ENCODE measurements around the gene CD9.

Gene CD9

GRCh38 chr12:6222078-6222654, 22.0 kb downstream of the CD9 start:
- DNase-seq, result no peak

DNA sequence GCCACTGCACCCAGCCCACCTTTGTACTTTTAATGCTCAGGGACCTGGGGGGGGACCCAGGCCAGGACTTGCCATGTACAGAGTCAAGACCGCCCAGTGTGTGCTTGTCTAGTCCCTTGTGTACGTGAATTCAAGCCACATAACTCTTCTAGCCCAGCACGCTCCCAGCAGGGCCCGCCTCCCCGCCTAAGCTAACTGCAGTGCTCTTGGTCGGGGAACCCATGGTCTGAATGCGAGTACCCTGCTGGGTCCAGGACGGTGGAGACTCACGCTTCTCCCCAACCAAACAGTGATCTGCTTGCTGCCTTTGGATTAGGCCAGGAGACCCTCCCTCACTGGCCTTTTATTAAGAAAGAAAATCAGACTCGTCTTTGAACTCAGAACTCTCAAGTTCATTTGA, 23.3 kb downstream of the CD9 start:
- DNase-seq, result no peak

DNA sequence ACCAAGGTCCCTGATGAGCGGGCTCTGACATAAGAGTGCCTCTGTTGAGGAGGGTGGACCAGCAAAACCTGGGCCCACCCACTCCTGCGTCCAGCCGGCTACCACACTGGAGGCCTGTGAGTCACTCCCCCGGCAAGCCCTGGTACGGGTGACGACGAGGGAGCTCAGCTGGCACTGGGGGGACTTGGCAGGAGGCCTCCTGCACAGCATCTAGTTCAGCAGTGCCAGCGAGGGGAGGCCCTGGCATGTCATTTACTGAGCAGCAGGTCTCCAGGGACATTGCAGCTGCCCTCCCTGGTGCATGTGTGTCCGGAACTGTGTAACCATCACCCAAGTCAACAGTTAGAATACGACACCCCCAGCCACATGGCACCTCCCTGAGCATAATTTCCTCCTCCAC, 24.4 kb downstream of the CD9 start:
- DNase-seq, result no peak

DNA sequence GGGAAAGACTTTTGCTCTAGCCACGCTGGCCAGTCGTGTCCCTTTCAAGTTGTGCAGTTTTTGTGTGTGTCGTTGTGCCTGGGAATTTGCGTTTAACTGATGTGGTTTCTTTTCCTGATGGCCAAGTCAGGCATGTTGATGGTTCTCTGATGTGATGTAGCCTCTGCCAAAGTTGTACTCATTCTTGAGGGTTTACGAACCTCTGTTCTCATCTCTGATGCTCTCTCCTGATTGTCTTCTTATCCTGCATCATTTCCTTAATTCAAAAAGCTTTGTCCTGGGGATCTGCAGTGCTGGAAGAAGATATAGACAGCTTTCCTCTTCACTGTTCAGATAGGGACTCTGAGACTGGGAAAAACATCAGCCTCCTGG, 25.4 kb downstream of the CD9 start:
- no peak for DNase-seq

DNA sequence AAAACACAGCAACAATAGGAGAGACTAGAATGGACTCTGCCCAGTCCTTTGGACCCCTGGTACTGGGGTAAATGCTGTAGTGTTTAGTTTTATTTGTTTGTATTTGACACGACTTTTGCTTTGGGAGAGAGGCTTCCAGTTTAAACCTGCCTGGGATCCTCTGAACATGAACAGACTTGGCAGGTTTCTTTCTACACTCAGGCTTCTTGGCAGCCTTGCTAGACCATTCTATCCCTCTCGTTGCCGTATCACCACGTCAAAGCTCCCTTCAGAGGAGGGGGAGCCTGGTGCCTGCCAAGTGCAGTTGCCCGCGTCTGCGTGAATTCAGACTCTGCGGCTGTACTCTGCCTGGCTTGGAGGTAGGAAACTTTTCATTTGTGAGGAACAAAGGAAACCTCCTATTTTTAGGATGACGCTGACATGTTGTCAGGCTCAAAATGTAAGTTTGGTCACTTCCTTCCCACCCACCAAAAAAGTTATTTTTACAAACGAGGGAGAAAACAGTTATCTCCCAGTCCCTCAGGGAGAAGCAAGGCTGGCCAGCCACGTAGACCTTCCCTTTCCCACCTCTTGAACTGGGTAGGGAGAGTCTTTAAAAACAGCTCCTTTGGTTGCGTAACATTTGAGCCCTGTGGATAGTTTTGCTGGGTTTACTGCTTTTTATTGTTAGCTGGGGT, 25.9 kb downstream of the CD9 start:
- DNase-seq, result no peak

DNA sequence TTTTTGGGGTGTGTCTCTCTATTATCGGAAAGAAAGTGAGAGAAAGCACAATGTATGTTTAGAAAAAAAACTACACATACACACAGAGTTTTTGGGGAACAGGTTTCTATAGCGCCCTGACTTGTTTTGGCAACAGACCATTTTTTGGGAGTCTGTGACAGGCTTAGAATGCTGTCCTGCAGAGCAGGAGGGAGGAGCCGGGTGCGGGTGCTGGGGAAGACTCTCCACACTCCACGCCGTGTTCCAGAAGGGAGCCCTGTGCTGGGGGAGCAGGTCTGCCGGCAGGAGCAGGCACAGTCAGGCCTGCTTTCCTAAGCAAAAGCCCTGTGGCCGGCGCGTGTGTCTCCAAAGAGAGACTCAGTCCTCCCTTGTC, 26.5 kb downstream of the CD9 start:
- DNase-seq, result no peak

GRCh38 chr12:6228535-6229223, 28.5 kb downstream of the CD9 start:
- no peak for DNase-seq

GRCh38 chr12:6229224-6230218, 29.3 kb downstream of the CD9 start:
- DNase-seq, result no peak

DNA sequence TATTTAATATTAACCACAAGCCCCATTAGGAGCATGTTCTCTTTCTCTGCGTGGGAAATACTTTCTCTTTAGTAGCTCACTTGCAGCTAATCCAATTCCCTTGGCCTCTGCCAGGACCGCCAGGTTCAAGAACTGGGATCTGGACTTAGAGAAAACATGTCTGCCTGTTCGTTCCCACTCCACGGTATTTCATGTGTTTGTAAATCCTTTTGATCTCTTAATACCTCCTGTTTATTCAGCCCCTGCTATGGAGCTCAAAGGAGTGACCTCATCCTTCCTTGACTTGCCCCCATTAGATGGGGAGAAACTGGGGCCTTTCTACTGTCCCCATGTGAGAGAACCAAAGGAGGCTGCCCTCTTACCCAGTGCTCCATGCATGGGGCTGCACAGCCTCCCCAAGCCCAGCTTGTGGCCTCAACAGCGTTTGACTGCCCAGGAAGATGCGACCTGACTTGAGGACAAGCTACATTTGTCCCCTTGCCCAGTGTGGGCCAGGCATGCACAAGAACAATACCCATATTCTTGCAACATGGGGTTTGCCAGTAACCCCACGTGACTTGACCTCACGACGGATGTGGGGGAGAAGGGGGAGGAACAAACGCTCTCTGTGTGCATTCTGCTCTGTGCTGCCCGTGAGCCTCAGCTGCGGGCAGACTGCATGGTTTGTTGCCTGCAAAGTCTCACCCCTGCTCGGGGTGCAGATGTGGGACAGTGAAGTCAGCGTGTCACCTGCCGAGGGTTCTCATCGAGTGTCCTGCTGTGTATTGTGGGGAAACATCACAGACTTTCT, 30.3 kb downstream of the CD9 start:
- peak; percentile 75 for DNase-seq

- peak; percentile 28 for DNase-seq
Measured at GRCh38 chr12:6231359-6232268, 31.4 kb downstream of the CD9 start.

GRCh38 chr12:6233121-6233971, 33.1 kb downstream of the CD9 start:
- no peak for DNase-seq

DNA sequence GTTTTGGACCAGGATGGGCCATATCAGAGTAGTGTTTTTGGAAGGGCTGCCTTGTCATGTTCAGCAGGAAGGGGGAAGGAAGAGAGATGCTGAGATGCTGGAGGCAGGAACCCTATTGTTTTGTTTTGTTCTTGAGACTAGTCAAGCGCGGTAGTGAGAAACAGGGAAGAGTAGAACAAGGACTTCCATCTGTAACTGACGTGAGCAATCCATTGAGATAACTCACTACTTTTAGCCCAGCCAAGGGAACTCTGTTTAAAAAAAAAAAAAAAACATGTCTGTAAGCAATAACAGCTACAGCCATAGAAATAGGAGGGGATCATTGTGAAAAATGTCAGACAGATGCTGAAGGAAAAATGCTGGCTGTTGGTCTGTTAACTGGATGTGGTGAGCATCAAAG, 34.0 kb downstream of the CD9 start:
- DNase-seq, result no peak

DNA sequence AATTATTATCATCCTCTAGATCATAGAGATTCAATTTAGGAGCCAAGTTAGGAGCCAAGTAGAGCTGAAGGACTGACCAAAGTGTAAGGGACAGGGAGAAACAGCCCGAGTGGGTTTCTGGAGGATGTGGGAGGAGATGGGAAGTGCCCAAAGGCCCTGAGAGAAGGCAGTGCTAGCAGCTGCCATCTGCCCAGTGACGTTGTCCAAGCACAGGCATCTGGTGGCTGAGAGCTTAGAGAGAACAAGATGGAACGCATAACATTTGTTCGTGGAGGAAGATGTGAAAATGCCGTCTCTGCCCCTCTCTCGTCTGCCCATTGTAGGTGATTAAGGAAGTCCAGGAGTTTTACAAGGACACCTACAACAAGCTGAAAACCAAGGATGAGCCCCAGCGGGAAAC, 34.7 kb downstream of the CD9 start:
- DNase-seq, result peak; percentile 52

GRCh38 chr12:6235499-6235898, 35.3 kb downstream of the CD9 start:
- DNase-seq, result peak; percentile 95

- no peak for DNase-seq
Measured at GRCh38 chr12:6235906-6236640, 35.9 kb downstream of the CD9 start.

- no peak for DNase-seq
Measured at GRCh38 chr12:6236641-6236940, 36.4 kb downstream of the CD9 start.

GRCh38 chr12:6237830-6238229, 37.6 kb downstream of the CD9 start:
- DNase-seq, result no peak

- no peak for DNase-seq
Measured at GRCh38 chr12:6238875-6239274, 38.7 kb downstream of the CD9 start.

GRCh38 chr12:6241495-6241894, 41.3 kb downstream of the CD9 start:
- peak; percentile 94 for DNase-seq

DNA sequence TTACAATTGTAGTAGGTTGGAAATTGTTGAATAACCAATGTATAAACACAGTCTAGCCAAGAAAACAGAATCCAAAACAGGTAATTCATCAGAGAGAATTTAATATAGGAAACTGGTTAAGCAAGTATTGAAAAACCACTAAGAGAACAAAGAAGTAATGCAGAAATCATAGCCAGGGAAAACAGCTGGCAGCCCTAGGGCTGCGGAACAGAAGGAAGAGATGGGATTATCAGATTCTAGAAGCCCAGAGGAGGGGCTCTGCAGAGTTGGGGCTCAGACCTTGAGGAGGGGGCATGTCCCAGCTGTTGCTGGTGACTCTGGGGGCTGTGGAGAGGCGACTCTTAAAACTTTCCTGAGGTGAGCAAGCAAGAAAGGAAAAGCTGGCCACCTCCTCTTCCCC, 49.4 kb downstream of the CD9 start:
- DNase-seq, result no peak

Measured in RPMI8226 (cell line).